Lung microvascular endothelial cell (primary cell): ENCODE results near the gene FASTKD1. TPM values are rescaled to one million over a fixed set of nuclear protein-coding genes. Genes with fewer than 3 reads are reported as not detected.

Experiments
- DNase-seq, 2 donors: peaks; one replicate each; pipeline versions ENCODE4 v3.0.0 to v3.0.0-alpha.2; 2010; ENCODE audit warnings: low read depth in 2 of 2
- total RNA-seq: library from RNA; depleted of rRNA; stranded (reverse); fragments of >200 nt; gene quantifications from 2 replicates; pipeline ENCODE4 v1.2.1, GENCODE V29; 2014

The FASTKD1 gene
- total RNA-seq, 1 donor from 2014 or later: 14.5 TPM

DNA sequence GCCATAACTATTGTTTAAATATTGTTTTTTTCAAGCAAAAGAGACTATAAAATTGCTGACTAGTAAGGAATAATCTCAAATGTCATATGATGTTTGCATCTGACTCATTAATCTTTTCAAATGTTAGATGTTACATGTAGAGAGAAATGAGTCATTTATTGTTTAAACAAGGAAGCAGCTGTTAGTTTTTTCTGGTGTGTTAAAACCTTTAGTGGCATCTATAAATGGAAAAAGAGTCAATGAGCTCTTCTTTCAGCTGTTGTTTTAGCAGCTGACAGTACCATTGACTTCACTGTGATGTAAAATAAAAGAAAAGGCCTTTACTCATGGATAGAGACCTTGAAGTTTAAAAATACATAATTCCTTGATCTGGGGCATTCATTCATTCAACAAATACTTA, 66.0 kb downstream of the FASTKD1 start:
- DNase-seq: peak; percentile 85 to 92

DNA sequence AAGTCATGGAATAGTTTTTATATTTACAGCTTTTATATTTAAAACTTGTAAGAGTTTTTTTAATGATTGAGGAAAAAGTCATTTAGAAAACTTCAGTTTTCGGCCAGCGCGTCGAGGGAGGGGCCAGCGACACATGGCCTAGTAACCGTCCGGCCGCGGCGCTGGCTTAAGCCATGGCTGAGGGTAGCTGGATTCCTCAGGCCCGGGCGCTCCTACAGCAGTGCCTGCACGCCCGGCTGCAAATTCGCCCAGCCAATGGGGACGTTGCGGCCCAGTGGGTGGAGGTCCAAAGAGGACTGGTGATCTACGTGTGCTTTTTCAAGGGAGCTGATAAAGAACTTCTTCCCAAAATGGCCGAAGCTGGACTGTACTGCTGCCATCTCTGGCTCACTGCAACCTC, 69.0 kb downstream of the FASTKD1 start:
- no peak for DNase-seq

DNA sequence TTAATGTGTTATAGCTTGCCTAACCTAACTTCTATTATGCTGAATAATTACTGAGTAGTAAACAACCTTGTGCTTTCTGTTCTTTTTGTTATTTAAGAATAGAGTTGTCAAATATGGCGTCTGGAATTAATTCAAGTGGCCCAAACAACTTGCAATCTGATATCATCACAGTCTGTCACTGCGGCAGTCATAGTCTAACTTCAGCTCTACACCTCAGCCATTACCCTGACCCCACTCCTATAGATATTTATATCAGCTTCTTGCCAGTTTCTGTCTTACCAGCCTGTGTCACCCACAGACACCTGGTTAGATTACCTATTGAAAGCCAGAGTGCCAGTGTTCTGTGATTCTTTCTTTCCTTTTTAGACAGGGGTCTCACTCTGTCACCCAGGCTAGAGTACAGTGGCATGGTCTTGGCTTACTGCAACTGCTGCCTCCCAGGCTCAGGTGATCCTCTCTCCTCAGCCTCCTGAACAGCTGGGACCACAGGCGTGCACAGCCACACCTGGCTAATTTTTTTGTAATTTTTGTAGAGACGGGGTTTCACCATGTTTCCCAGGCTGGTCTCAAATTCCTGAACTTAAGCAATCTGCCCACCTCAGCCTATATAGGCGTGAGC, 78.2 kb downstream of the FASTKD1 start:
- no peak for DNase-seq

DNA sequence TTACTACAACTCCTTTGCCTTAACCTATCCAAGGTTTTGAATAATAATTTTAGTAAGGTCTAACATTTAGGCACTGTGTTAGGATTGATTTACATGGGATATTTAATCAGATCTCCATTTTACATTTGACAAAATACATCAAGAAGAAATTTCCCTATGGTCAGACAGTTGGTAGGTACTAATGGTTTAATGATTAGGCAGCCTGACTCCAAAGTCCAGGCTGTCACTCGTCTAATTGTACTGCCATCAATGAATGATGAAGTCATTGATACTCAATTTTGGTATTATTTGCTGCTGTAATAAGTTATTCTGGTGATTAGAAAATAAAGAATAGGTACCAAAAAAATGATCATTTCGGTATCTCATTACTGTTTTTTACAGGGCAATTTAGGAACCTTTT, 80.3 kb downstream of the FASTKD1 start:
- no peak for DNase-seq

DNA sequence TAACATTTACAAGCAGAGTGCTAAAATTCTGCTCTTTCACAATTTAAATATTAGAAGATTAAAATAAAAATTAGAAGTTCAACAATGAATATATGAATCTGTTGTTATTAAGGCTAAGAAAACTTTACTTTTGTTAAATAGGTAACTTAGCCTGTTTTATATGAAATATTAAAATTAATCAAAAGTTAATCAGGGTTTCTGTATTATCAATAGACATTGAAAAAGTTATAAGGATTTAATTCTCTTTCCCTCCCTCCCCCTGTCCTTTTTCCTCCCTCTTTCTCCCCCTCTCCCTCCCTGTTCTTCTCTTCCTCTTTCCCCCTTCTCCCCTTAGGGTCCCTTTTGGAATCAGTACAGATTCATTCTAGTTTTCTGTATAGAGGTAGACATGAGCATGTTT, 82.3 kb downstream of the FASTKD1 start:
- DNase-seq: no peak

DNA sequence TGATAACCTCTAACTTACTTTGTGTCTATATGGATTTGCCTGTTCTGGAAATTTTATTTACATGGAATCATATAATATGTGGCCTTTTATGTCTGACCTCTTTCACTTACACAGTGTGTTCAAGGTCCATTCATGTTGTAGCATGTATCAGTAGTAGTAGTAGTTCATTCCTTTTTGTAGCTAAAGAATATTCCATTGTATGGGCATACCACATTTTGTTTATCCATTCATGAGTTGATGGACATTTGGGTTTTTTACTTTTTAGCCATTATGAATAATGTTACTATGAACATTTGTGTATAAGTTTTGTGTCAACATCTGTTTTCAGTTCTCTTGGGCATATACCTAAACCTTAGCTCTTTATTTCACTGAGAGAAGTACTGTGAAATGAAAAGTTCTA, 82.8 kb downstream of the FASTKD1 start:
- no peak for DNase-seq

DNA sequence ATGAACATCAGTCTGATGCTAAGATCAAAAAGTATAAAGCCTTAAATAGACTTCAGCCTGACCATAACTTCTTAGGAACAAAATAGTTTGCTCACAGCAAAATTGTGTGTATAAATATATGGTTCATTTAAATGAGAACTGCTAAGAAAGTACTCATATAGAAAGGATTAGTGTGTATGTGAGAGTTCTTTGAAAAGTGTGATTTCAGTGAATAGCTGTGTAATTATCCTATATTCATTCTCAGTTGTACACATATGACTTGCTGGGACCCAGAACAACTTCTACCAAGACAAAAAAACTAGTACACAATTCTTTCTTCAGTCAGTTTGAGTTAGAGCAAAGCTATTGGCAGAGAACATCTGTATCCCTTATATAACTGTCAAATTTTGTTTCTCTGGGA, 87.2 kb downstream of the FASTKD1 start:
- no peak for DNase-seq

DNA sequence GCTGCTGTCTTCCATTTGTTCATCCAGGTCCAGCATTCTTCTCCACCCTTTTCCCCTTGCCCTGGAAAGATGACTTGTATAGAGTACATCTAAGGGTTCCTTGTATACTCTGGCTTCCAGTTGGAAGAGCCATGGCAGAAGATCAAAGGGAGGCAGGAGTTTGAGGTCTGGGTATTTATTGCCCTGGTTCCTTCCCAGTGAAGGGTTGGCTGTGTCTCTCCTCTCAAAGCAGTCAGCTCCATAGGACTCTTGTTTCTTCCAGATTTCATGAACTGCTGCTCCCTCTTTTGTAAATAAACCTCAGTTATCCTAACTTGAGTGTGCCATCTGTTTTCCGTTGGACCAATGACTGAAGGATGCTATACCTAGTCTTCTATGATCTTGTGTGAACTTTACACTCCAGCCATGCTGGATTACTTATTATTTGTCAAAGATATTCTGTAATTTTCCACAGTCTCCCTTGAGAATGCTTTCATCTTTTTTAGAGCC, 88.0 kb downstream of the FASTKD1 start:
- no peak for DNase-seq

DNA sequence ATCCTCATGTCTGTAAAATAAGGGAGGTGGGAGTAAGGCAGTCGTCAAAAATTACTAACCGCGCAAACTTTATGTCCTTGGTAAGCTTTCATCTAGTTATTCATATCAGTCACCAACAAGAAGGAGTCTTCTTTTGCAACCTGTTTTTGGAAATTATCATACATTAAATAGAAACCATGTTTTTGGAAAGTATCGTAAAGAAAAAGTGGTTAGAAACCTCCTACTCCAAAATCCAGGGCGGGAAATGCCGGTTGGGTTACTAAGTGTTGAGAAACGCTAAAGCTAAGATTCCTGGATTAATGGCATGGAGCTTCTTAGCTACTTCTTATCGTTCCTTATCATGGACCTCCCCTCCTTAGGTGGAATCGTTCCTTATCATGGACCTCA, 93.6 kb downstream of the FASTKD1 start:
- DNase-seq: no peak

Other genes starting within 250 kb of the FASTKD1 start
- not detected in 2 replicates for gene LRP2, start 211.3 kb downstream of the FASTKD1 start, total RNA-seq
- 0.99 and 1.3 TPM in 2 replicates for gene BBS5, start 94.4 kb downstream of the FASTKD1 start, total RNA-seq
- gene KLHL41, start 64.2 kb downstream of the FASTKD1 start, total RNA-seq: under 0.01 and 0.20 TPM in 2 replicates
- 13.1 and 19.2 TPM in 2 replicates for gene PPIG, start 10.5 kb upstream of the FASTKD1 start, total RNA-seq
- gene CFAP210, start 120.5 kb upstream of the FASTKD1 start, total RNA-seq: not detected in 2 replicates
- gene PHOSPHO2, start 120.6 kb upstream of the FASTKD1 start, total RNA-seq: 1.7 and 2.6 TPM in 2 replicates
- 14.4 and 21.8 TPM in 2 replicates for gene KLHL23, start 160.0 kb upstream of the FASTKD1 start, total RNA-seq
- gene SSB, start 225.0 kb upstream of the FASTKD1 start, total RNA-seq: 60.1 and 66.7 TPM in 2 replicates